Measurements from ENCODE around the gene VANGL1.
A peak's percentile ranks its signal among the peaks of the same experiment; 100 is the strongest.

Gene VANGL1

DNA sequence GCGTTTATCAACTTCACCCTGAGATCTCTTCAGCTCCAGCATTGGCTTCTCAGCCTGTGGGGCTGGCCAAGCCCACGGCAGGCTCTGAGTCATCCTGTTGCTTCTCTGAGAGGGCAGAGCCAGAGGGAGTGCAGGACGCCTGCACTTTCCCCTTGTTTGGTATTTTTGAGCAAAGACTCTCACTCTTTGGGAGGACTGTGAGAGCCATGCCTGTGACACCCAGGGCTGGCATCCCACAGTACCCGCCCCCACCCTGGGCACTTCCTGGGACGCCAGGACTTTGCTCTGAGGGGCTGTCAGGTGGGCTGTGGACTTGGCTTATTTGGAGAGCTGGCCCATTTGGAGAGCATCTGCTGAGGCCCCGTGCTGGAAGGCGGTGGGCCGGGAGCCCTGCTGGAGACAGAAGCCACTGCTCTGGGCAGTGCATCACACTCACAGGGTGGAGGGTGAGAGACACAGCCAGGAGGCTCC is 37.4 kb downstream of the VANGL1 start:
- Histone ChIP-seq H2BK120ac (ENCODE audit: low read depth, low read length) (no peak overlapping the region), H2BK15ac (ENCODE audit: low read depth, poor library complexity, severe bottlenecking) (no peak overlapping the region), H3K4me3 (ENCODE audit: insufficient read depth in 1 of 2, low read depth in 1 of 2, low read length in 2 of 2) (peak overlapping the region in 1 of 2 experiments; percentile 29), H2BK5ac (ENCODE audit: low read depth, low read length, poor library complexity, severe bottlenecking) (no peak overlapping the region), H3K18ac (ENCODE audit: low read depth in 1 of 2, low read length in 2 of 2) (no peak overlapping the region), H3K9me3 (ENCODE audit: control insufficient read depth, low read length) (no peaks in the 10 kb centered on the region), H4K91ac (ENCODE audit: low read length) (no peak overlapping the region), H4K8ac (ENCODE audit: low read length) (no peak overlapping the region), H3K79me1 (replicated peaks; ENCODE audit: low read length, poor library complexity, severe bottlenecking) (peaks cover 48% of the 10 kb centered on the region), H3K4me1 (ENCODE audit: control insufficient read depth, insufficient read depth, low read depth, low read length) (peaks cover 24% of the 10 kb centered on the region), H3K36me3 (ENCODE audit: control insufficient read depth in 1 of 2, insufficient read depth in 2 of 2, low read depth in 1 of 2, low read length in 2 of 2) (peaks cover 3 to 18% of the 10 kb centered on the region in 2 experiments), H3K14ac (ENCODE audit: low read length in 2 of 2) (no peak overlapping the region), H2AK5ac (ENCODE audit: low read length, severe bottlenecking) (no peak overlapping the region), H3K27ac (ENCODE audit: low read length, poor library complexity, severe bottlenecking) (peak overlapping the region; percentile 2), H2AFZ (ENCODE audit: low read depth, low read length) (no peak overlapping the region), H2BK12ac (ENCODE audit: low read length in 2 of 2) (no peak overlapping the region), H3K4ac (ENCODE audit: low read depth in 1 of 2, low read length in 2 of 2) (no peak overlapping the region), H3K4me2 (ENCODE audit: low read length, poor library complexity, severe bottlenecking) (peak overlapping the region; percentile 16), H3K23ac (ENCODE audit: low read length in 2 of 2) (no peak overlapping the region), H3K9ac (ENCODE audit: low read length) (peak overlapping the region; percentile 74), H3K27me3 (ENCODE audit: control insufficient read depth in 1 of 2, insufficient read depth in 1 of 2, low read length in 2 of 2) (no peaks in the 10 kb centered on the region)
- 58% methylated on average over 8 of the region's 8 CpGs for WGBS
- peak; percentile 71 for DNase-seq

DNA sequence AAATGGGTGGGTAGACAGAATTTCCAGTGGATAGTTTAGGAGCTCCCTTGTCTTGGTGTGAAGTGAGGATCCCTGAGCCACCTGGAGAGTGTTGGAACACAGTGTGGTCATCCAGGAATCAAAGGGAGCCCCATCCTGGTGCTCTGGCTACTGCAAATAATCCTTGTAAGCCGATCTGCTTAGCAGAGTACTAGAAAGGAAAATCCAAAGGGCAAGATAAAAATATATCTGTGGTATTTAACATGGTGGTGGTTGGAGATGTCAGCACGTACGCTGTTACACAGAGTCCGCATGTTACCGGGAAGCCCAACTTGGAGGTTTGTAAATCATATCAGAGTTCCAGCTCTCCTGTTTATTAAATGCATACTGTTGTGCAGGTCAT is 39.0 kb downstream of the VANGL1 start:
- Histone ChIP-seq H3K79me1 (replicated peaks; ENCODE audit: low read length, poor library complexity, severe bottlenecking) (peaks cover 46% of the 10 kb centered on the region), H3K4me1 (ENCODE audit: control insufficient read depth, insufficient read depth, low read depth, low read length) (peaks cover 24% of the 10 kb centered on the region), H3K27ac (ENCODE audit: low read length, poor library complexity, severe bottlenecking) (no peak overlapping the region), H2BK15ac (ENCODE audit: low read depth, poor library complexity, severe bottlenecking) (no peak overlapping the region), H2BK120ac (ENCODE audit: low read depth, low read length) (no peak overlapping the region), H3K23ac (ENCODE audit: low read length in 2 of 2) (no peak overlapping the region), H4K91ac (ENCODE audit: low read length) (no peak overlapping the region), H3K27me3 (ENCODE audit: control insufficient read depth in 1 of 2, insufficient read depth in 1 of 2, low read length in 2 of 2) (no peaks in the 10 kb centered on the region), H3K14ac (ENCODE audit: low read length in 2 of 2) (no peak overlapping the region), H3K9ac (ENCODE audit: low read length) (peak overlapping the region; percentile 74), H3K4ac (ENCODE audit: low read depth in 1 of 2, low read length in 2 of 2) (no peak overlapping the region), H3K9me3 (ENCODE audit: control insufficient read depth, low read length) (no peaks in the 10 kb centered on the region), H3K4me2 (ENCODE audit: low read length, poor library complexity, severe bottlenecking) (no peak overlapping the region), H4K8ac (ENCODE audit: low read length) (no peak overlapping the region), H2AFZ (ENCODE audit: low read depth, low read length) (no peak overlapping the region), H3K18ac (ENCODE audit: low read depth in 1 of 2, low read length in 2 of 2) (no peak overlapping the region), H2BK12ac (ENCODE audit: low read length in 2 of 2) (no peak overlapping the region), H2BK5ac (ENCODE audit: low read depth, low read length, poor library complexity, severe bottlenecking) (no peak overlapping the region), H3K4me3 (ENCODE audit: insufficient read depth in 1 of 2, low read depth in 1 of 2, low read length in 2 of 2) (no peak overlapping the region), H3K36me3 (ENCODE audit: control insufficient read depth in 1 of 2, insufficient read depth in 2 of 2, low read depth in 1 of 2, low read length in 2 of 2) (peaks cover 16 to 33% of the 10 kb centered on the region in 2 experiments), H2AK5ac (ENCODE audit: low read length, severe bottlenecking) (no peak overlapping the region)
- WGBS = 95% methylated on average over 5 of the region's 5 CpGs
- DNase-seq = no peak

DNA sequence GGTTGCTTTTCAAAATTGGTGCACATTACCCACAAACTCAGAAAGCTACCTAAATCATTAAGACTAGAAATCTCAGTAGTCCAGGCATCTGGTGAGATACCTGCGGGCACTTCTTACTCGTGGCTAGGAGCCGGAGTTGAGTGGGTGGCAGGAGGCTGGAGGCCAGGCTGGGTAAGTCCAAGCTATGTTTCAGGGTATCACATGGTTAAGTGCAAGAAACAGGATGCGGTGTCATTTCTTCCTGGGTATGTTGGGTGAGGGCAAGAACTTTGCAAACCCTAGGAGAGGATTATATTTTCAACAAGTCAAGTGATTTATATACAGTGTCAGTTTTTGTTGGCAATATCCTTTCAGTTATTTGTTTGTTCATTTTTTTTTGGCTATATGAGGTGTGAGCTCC is 41.0 kb downstream of the VANGL1 start:
- H2BK5ac ChIP-seq (ENCODE audit: low read depth, low read length, poor library complexity, severe bottlenecking) = no peak overlapping the region
- no peak overlapping the region for H3K4ac ChIP-seq (ENCODE audit: low read depth in 1 of 2, low read length in 2 of 2)
- H3K4me3 ChIP-seq (ENCODE audit: insufficient read depth in 1 of 2, low read depth in 1 of 2, low read length in 2 of 2) = no peak overlapping the region
- H3K36me3 ChIP-seq (ENCODE audit: control insufficient read depth in 1 of 2, insufficient read depth in 2 of 2, low read depth in 1 of 2, low read length in 2 of 2) = peaks cover 16 to 43% of the 10 kb centered on the region in 2 experiments
- no peaks in the 10 kb centered on the region for H3K27me3 ChIP-seq (ENCODE audit: control insufficient read depth in 1 of 2, insufficient read depth in 1 of 2, low read length in 2 of 2)
- no peak overlapping the region for H2BK12ac ChIP-seq (ENCODE audit: low read length in 2 of 2)
- DNase-seq = no peak
- H3K27ac ChIP-seq (ENCODE audit: low read length, poor library complexity, severe bottlenecking) = no peak overlapping the region
- H3K79me1 ChIP-seq (replicated peaks; ENCODE audit: low read length, poor library complexity, severe bottlenecking) = peaks cover 40% of the 10 kb centered on the region
- H2BK120ac ChIP-seq (ENCODE audit: low read depth, low read length) = no peak overlapping the region
- H3K14ac ChIP-seq (ENCODE audit: low read length in 2 of 2) = no peak overlapping the region
- no peak overlapping the region for H3K23ac ChIP-seq (ENCODE audit: low read length in 2 of 2)
- no peaks in the 10 kb centered on the region for H3K9me3 ChIP-seq (ENCODE audit: control insufficient read depth, low read length)
- H4K91ac ChIP-seq (ENCODE audit: low read length) = no peak overlapping the region
- peaks cover 16% of the 10 kb centered on the region for H3K4me1 ChIP-seq (ENCODE audit: control insufficient read depth, insufficient read depth, low read depth, low read length)
- H2BK15ac ChIP-seq (ENCODE audit: low read depth, poor library complexity, severe bottlenecking) = no peak overlapping the region
- no peak overlapping the region for H3K18ac ChIP-seq (ENCODE audit: low read depth in 1 of 2, low read length in 2 of 2)
- no peak overlapping the region for H3K9ac ChIP-seq (ENCODE audit: low read length)
- H2AFZ ChIP-seq (ENCODE audit: low read depth, low read length) = no peak overlapping the region
- no peak overlapping the region for H3K4me2 ChIP-seq (ENCODE audit: low read length, poor library complexity, severe bottlenecking)
- no peak overlapping the region for H2AK5ac ChIP-seq (ENCODE audit: low read length, severe bottlenecking)
- 99% methylated on average over 4 of the region's 4 CpGs for WGBS
- H4K8ac ChIP-seq (ENCODE audit: low read length) = no peak overlapping the region

DNA sequence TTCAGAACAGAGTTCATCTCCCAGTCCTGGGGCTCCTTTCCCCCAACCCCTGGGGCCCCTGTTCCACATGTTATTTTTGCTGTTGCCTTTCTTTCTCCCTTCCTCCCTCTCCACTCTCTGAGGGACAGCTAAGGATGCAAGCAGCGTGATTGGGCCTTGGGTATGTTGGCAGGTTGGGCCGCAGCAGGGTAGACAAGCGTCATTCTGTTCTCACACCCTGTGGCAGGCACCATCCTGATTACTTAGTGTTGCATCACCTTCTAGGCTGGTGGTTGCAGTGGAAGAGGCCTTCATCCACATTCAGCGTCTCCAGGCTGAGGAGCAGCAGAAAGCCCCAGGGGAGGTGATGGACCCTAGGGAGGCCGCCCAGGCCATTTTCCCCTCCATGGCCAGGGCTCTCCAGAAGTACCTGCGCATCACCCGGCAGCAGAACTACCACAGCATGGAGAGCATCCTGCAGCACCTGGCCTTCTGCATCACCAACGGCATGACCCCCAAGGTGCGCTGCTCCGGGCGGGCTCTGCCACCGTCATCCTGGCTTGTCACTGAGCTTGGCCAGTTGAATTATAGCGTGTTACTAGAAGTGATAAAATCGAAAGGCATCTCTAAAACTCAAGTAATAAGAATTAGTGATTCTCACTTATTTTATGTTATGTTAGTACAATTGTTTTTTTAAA is 43.4 kb downstream of the VANGL1 start:
- whole genome bisulfite sequencing = 99% methylated on average over 13 of the region's 14 CpGs
- Histone ChIP-seq H3K14ac (ENCODE audit: low read length in 2 of 2) (no peak overlapping the region), H3K9me3 (ENCODE audit: control insufficient read depth, low read length) (no peaks in the 10 kb centered on the region), H3K4me2 (ENCODE audit: low read length, poor library complexity, severe bottlenecking) (no peak overlapping the region), H3K79me1 (replicated peaks; ENCODE audit: low read length, poor library complexity, severe bottlenecking) (peaks cover 26% of the 10 kb centered on the region), H3K27me3 (ENCODE audit: control insufficient read depth in 1 of 2, insufficient read depth in 1 of 2, low read length in 2 of 2) (no peaks in the 10 kb centered on the region), H3K4me3 (ENCODE audit: insufficient read depth in 1 of 2, low read depth in 1 of 2, low read length in 2 of 2) (no peak overlapping the region), H3K23ac (ENCODE audit: low read length in 2 of 2) (no peak overlapping the region), H3K4ac (ENCODE audit: low read depth in 1 of 2, low read length in 2 of 2) (no peak overlapping the region), H3K4me1 (ENCODE audit: control insufficient read depth, insufficient read depth, low read depth, low read length) (no peaks in the 10 kb centered on the region), H2AFZ (ENCODE audit: low read depth, low read length) (no peak overlapping the region), H3K18ac (ENCODE audit: low read depth in 1 of 2, low read length in 2 of 2) (no peak overlapping the region), H2BK120ac (ENCODE audit: low read depth, low read length) (no peak overlapping the region), H2BK12ac (ENCODE audit: low read length in 2 of 2) (no peak overlapping the region), H4K91ac (ENCODE audit: low read length) (no peak overlapping the region), H3K36me3 (ENCODE audit: control insufficient read depth in 1 of 2, insufficient read depth in 2 of 2, low read depth in 1 of 2, low read length in 2 of 2) (peaks cover 21 to 48% of the 10 kb centered on the region in 2 experiments), H4K8ac (ENCODE audit: low read length) (no peak overlapping the region), H2BK15ac (ENCODE audit: low read depth, poor library complexity, severe bottlenecking) (no peak overlapping the region), H2AK5ac (ENCODE audit: low read length, severe bottlenecking) (no peak overlapping the region), H2BK5ac (ENCODE audit: low read depth, low read length, poor library complexity, severe bottlenecking) (no peak overlapping the region), H3K9ac (ENCODE audit: low read length) (no peak overlapping the region), H3K27ac (ENCODE audit: low read length, poor library complexity, severe bottlenecking) (no peak overlapping the region)
- no peak for DNase-seq

Measured in mesenchymal stem cell (in vitro differentiated cells and primary cell).